HG02571 (cell line): ENCODE results near the gene FXR1.
"Not testable (repeated sequence)": the region's sequence is repeated elsewhere in the genome, so short reads cannot be mapped to it uniquely, and the experiment has no call there.

Experiments
- ATAC-seq: cut with Tn5 transposase; IDR thresholded peaks from one replicate; pipeline ENCODE4 v1.9.1; 2021; ENCODE audit warnings: mild to moderate bottlenecking, moderate library complexity; ENCODE audit not compliant: unreplicated experiment

FXR1 gene

GRCh38 chr3:180912304-180913296 lies at the start of gene FXR1:
Gene FXR1, plus strand, starts transcription at chr3:180912670. Its CDS starts 16 bp downstream, at chr3:180912686.
- ATAC-seq: peak; percentile 99

- ATAC-seq: no peak
Measured at GRCh38 chr3:180870008-180870699, 42.3 kb upstream of the FXR1 start.

- no peak for ATAC-seq
Measured at GRCh38 chr3:180871901-180872300, 40.6 kb upstream of the FXR1 start.

GRCh38 chr3:180872430-180872829 lies 40.0 kb upstream of the FXR1 start:
- not testable (repeated sequence) for ATAC-seq

- ATAC-seq: no peak
Measured at GRCh38 chr3:180875124-180875698, 37.3 kb upstream of the FXR1 start.

- no peak for ATAC-seq
Measured at GRCh38 chr3:180881065-180881801, 31.2 kb upstream of the FXR1 start.

- no peak for ATAC-seq
Measured at GRCh38 chr3:180882115-180882514, 30.4 kb upstream of the FXR1 start.

GRCh38 chr3:180888992-180889560 lies 23.4 kb upstream of the FXR1 start:
- no peak for ATAC-seq

GRCh38 chr3:180898572-180898971 lies 13.9 kb upstream of the FXR1 start:
- no peak for ATAC-seq

- ATAC-seq: no peak
Measured at GRCh38 chr3:180909369-180910127, 2.9 kb upstream of the FXR1 start.

- no peak for ATAC-seq
Measured at GRCh38 chr3:180910823-180911222, 1.6 kb upstream of the FXR1 start.

- peak; percentile 9 for ATAC-seq
Measured at GRCh38 chr3:180911876-180912303, 580 bp upstream of the FXR1 start.

GRCh38 chr3:180913581-180914404 lies 1.3 kb downstream of the FXR1 start:
- ATAC-seq: no peak

- ATAC-seq: peak; percentile 46
Measured at GRCh38 chr3:180918542-180918941, 6.1 kb downstream of the FXR1 start.

- no peak for ATAC-seq
Measured at GRCh38 chr3:180922242-180922641, 9.8 kb downstream of the FXR1 start.

- no peak for ATAC-seq
Measured at GRCh38 chr3:180923561-180923960, 11.1 kb downstream of the FXR1 start.

GRCh38 chr3:180926526-180926925 lies 14.1 kb downstream of the FXR1 start:
- no peak for ATAC-seq

GRCh38 chr3:180929376-180929775 lies 16.9 kb downstream of the FXR1 start:
- no peak for ATAC-seq

GRCh38 chr3:180930526-180930925 lies 18.1 kb downstream of the FXR1 start:
- ATAC-seq: no peak
